MM.1S (cell line): ENCODE measurements around the gene CDKL1.
A peak's percentile ranks its signal among the peaks of the same experiment; 100 is the strongest.
"Not testable (repeated sequence)": the region's sequence is repeated elsewhere in the genome, so short reads cannot be mapped to it uniquely, and the experiment has no call there.

Source experiments
- DNase-seq: peaks from one replicate; pipeline ENCODE4 v3.0.0-alpha.2; 2015
- H2AFZ ChIP-seq: fragments of 300-600 bp; sonication (generic); 2 replicates; pipeline ENCODE4 v1.6.0; 2016; ENCODE audit warnings: antibody characterized with exemption, low read length
- H3F3A ChIP-seq: fragments of 300-600 bp; sonication (generic); 2 replicates; pipeline ENCODE4 v1.6.1; 2016; ENCODE audit warnings: mild to moderate bottlenecking, antibody characterized with exemption, low read length, moderate library complexity, mixed read lengths; ENCODE audit not compliant: insufficient read depth
- H3K27ac ChIP-seq: fragments of 300-600 bp; sonication (generic); 2 replicates; pipeline ENCODE4 v1.5.1; 2016; ENCODE audit warnings: mild to moderate bottlenecking, low read length
- H3K27me3 ChIP-seq: fragments of 300-600 bp; sonication (generic); replicated peaks from 2 replicates; pipeline ENCODE4 v1.6.0; 2016; ENCODE audit warnings: low read length; ENCODE audit not compliant: insufficient read depth
- H3K36me3 ChIP-seq: fragments of 300-600 bp; sonication (generic); replicated peaks from 2 replicates; pipeline ENCODE4 v1.6.1; 2016; ENCODE audit warnings: mild to moderate bottlenecking, low read length, mixed read lengths; ENCODE audit not compliant: insufficient read depth
- H3K4me1 ChIP-seq: fragments of 300-600 bp; sonication (generic); 2 replicates; pipeline ENCODE4 v1.6.1; 2016; ENCODE audit warnings: low read length, mixed read lengths
- H3K4me2 ChIP-seq: fragments of 300-600 bp; sonication (generic); 2 replicates; pipeline ENCODE4 v1.6.0; 2016; ENCODE audit warnings: low read depth, low read length
- H3K4me3 ChIP-seq: fragments of 300-600 bp; sonication (generic); 2 replicates; pipeline ENCODE4 v1.5.1; 2016; ENCODE audit warnings: low read length, mixed read lengths
- H3K79me2 ChIP-seq: fragments of 300-600 bp; sonication (generic); 2 replicates; pipeline ENCODE4 v1.6.1; 2016; ENCODE audit warnings: mixed run types, low read length, mixed read lengths
- H3K9ac ChIP-seq: fragments of 300-600 bp; sonication (generic); 2 replicates; pipeline ENCODE4 v1.6.1; 2016; ENCODE audit warnings: low read length, mixed read lengths
- H3K9me2 ChIP-seq: fragments of 300-600 bp; sonication (generic); replicated peaks from 2 replicates; pipeline ENCODE4 v1.6.1; 2016; ENCODE audit warnings: mild to moderate bottlenecking, low read length, mixed read lengths; ENCODE audit not compliant: insufficient read depth
- H3K9me3 ChIP-seq: fragments of 300-600 bp; sonication (generic); replicated peaks from 2 replicates; pipeline ENCODE4 v1.6.1; 2016; ENCODE audit warnings: mild to moderate bottlenecking, low read length, mixed read lengths; ENCODE audit not compliant: insufficient read depth
- H4K20me1 ChIP-seq: fragments of 300-600 bp; sonication (generic); 2 replicates; pipeline ENCODE4 v1.6.1; 2016; ENCODE audit warnings: mild to moderate bottlenecking, low read length, moderate library complexity, mixed read lengths; ENCODE audit not compliant: insufficient read depth
- CTCF ChIP-seq: fragments of 300-600 bp; sonication (generic); IDR thresholded peaks from 2 replicates; pipeline ENCODE4 v1.5.1; 2016; ENCODE audit warnings: antibody characterized with exemption, low read length, mixed read lengths
- EZH2 ChIP-seq: fragments of 300-600 bp; sonication (generic); optimal IDR thresholded peaks from 2 replicates; pipeline ENCODE3; 2017; ENCODE audit warnings: low read depth, mild to moderate bottlenecking, antibody characterized with exemption, low read length, mixed read lengths
- EZH2phosphoT487 ChIP-seq: fragments of 300-600 bp; sonication (generic); IDR thresholded peaks from 2 replicates; pipeline ENCODE4 v1.6.1; 2018; ENCODE audit warnings: antibody characterized with exemption, low read length

The CDKL1 gene

DNA sequence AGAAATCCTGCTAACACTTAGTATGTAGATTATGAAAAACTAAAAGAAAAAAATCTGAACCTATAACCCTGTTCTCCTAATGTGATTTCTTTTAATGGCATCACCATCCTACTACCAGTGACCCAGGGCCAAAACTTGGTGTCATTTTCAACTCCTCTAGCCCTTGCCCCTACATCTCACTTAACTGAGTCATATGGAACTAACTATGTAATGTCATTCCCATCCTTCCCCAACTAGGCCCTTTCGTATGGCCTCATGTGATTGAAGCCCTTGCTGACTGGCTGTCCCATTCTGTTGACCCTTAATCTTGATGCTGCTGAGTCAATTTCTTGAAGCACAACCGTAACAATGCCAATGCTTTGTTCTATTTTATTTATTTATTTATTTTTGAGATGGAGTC, 77.0 kb downstream of the CDKL1 start:
- H4K20me1 ChIP-seq = no peaks in the 10 kb centered on the region
- DNase-seq = no peak
- H3K9ac ChIP-seq = no peak overlapping the region
- peaks cover 13% of the 10 kb centered on the region; the same call in 1 of the 2 replicates for H3F3A ChIP-seq
- H3K27ac ChIP-seq = peak overlapping the region; percentile 62; the same call in 1 of the 2 replicates
- H3K27me3 ChIP-seq = no peaks in the 10 kb centered on the region
- TF ChIP-seq CTCF (no peak), EZH2 (no peak), EZH2phosphoT487 (no peak)
- H3K4me3 ChIP-seq = no peak overlapping the region
- no peaks in the 10 kb centered on the region for H3K9me3 ChIP-seq
- H3K4me2 ChIP-seq = no peak overlapping the region
- H3K4me1 ChIP-seq = peaks cover 7% of the 10 kb centered on the region; the same call in 1 of the 2 replicates
- no peaks in the 10 kb centered on the region for H3K9me2 ChIP-seq
- H2AFZ ChIP-seq = no peak overlapping the region
- H3K36me3 ChIP-seq = no peaks in the 10 kb centered on the region
- H3K79me2 ChIP-seq = peaks cover 5% of the 10 kb centered on the region; the same call in 1 of the 2 replicates

DNA sequence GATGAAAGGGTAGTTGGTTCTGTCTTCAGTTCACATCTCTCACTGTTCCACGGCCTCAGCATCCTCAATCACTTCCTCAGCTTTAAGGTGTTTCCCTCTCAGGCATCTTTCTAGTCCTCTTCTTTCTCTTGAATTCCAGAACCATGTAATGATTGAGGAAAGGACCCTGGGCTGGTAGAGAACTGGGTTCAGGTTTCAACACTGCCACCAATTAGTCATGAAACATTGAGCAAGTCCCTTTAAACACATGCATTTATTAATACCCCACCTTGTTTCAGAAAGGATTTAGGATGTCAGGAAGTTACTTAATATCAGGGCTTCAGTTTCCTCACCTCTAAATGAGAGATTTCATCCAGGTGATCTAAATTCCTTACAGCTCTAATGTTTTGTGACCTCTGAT, 77.4 kb downstream of the CDKL1 start:
- Histone ChIP-seq H4K20me1 (no peaks in the 10 kb centered on the region), H3K4me3 (no peak overlapping the region), H3K4me1 (peaks cover 7% of the 10 kb centered on the region; the same call in 1 of the 2 replicates), H3K27ac (no peak overlapping the region), H3K9ac (no peak overlapping the region), H3K27me3 (no peaks in the 10 kb centered on the region), H3K9me3 (no peaks in the 10 kb centered on the region), H3K4me2 (no peak overlapping the region), H3K79me2 (peaks cover 5% of the 10 kb centered on the region; the same call in 1 of the 2 replicates), H3K9me2 (no peaks in the 10 kb centered on the region), H3K36me3 (no peaks in the 10 kb centered on the region), H2AFZ (no peak overlapping the region), H3F3A (peaks cover 13% of the 10 kb centered on the region; the same call in 1 of the 2 replicates)
- DNase-seq = no peak
- no peak for TF ChIP-seq CTCF

GRCh38 chr14:50318031-50318626, 78.6 kb downstream of the CDKL1 start:
- no peak overlapping the region for H3K4me2 ChIP-seq
- no peak overlapping the region for H3K4me3 ChIP-seq
- no peak; the same call in 1 of the 2 replicates for TF ChIP-seq CTCF
- TF ChIP-seq EZH2 = no peak
- TF ChIP-seq EZH2phosphoT487 = no peak
- no peaks in the 10 kb centered on the region for H3K9me2 ChIP-seq
- H3K27me3 ChIP-seq = no peaks in the 10 kb centered on the region
- H4K20me1 ChIP-seq = no peaks in the 10 kb centered on the region
- peaks cover 11% of the 10 kb centered on the region for H3K4me1 ChIP-seq
- DNase-seq = no peak
- H3K9me3 ChIP-seq = no peaks in the 10 kb centered on the region
- no peak overlapping the region for H3K9ac ChIP-seq
- no peaks in the 10 kb centered on the region for H3K36me3 ChIP-seq
- no peak overlapping the region for H3K27ac ChIP-seq
- H2AFZ ChIP-seq = no peak overlapping the region
- H3K79me2 ChIP-seq = peaks cover 10% of the 10 kb centered on the region; the same call in 1 of the 2 replicates
- peaks cover 13% of the 10 kb centered on the region; the same call in 1 of the 2 replicates for H3F3A ChIP-seq

DNA sequence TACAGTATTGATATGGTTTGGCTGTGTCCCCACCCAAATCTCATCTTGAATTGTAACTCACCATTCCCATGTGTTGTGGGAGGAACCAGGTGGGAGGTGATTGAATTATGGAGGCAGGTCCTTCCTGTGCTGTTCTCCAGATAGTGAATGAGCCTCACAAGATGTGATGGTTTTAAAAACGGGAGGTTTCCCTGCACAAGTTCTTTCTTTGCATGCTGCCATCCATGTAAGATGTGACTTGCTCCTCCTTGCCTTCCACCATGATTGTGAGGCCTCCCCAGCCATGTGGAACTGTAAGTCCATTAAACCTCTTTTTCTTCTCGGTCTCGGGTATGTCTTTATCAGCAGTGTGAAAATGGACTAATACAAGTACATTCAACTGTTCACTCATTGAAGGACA, 82.6 kb downstream of the CDKL1 start:
- H3K4me3 ChIP-seq, H3K27ac ChIP-seq, H3K4me1 ChIP-seq, H3K9me2 ChIP-seq, H4K20me1 ChIP-seq, DNase-seq, H3K36me3 ChIP-seq, H2AFZ ChIP-seq, H3K4me2 ChIP-seq, H3K27me3 ChIP-seq, H3K9ac ChIP-seq, H3K9me3 ChIP-seq, H3F3A ChIP-seq: not testable (repeated sequence)
- H3K79me2 ChIP-seq = peaks cover 18% of the 10 kb centered on the region
